Ectodermal cell (in vitro differentiated cells): Measurements from ENCODE around the gene PLXNC1.

Source experiments
- H3K27ac ChIP-seq: 2 replicates; pipeline ENCODE4 v1.7.0; 2013; ENCODE audit warnings: mild to moderate bottlenecking, low read depth, low read length; ENCODE audit not compliant: insufficient read depth, poor library complexity, severe bottlenecking
- H3K27me3 ChIP-seq: 2 replicates; pipeline ENCODE4 v1.7.0; 2013; ENCODE audit warnings: mild to moderate bottlenecking, low read length; ENCODE audit not compliant: insufficient read depth, control insufficient read depth, poor library complexity, severe bottlenecking
- H3K36me3 ChIP-seq: one replicate; pipeline ENCODE4 v1.7.0; 2013; ENCODE audit warnings: low read length; ENCODE audit not compliant: control insufficient read depth, insufficient read depth
- H3K4me1 ChIP-seq: one replicate; pipeline ENCODE4 v1.7.0; 2013; ENCODE audit warnings: low read length; ENCODE audit not compliant: control insufficient read depth, insufficient read depth
- H3K4me3 ChIP-seq: 2 replicates; pipeline ENCODE4 v1.7.0; 2013; ENCODE audit warnings: low read depth, low read length, control low read depth; ENCODE audit not compliant: insufficient read depth
- H3K9me3 ChIP-seq: 2 replicates; pipeline ENCODE4 v1.7.0; 2013; ENCODE audit warnings: mild to moderate bottlenecking, low read length, moderate library complexity; ENCODE audit not compliant: control insufficient read depth
- WGBS, 2 experiments: methylation state at CpG; one replicate each; pipeline ENCODE4 v1.1.7; 2013; ENCODE audit warnings: missing lambda C conversion rate in 2 of 2; 5-methylcytosine and 5-hydroxymethylcytosine counted together

Gene PLXNC1

GRCh38 chr12:94128280-94128679 lies 20.1 kb upstream of the PLXNC1 start:
- Histone ChIP-seq H3K27ac (no peak overlapping the region), H3K27me3 (peaks cover 48% of the 10 kb centered on the region), H3K9me3 (no peaks in the 10 kb centered on the region), H3K4me1 (no peaks in the 10 kb centered on the region), H3K4me3 (no peak overlapping the region), H3K36me3 (no peaks in the 10 kb centered on the region)
- WGBS, 2 experiments, result 82 to 83% methylated on average over 4 of the region's 4 CpGs

- H3K36me3 ChIP-seq, result no peaks in the 10 kb centered on the region
- no peaks in the 10 kb centered on the region for H3K9me3 ChIP-seq
- WGBS, 2 experiments, result 13 to 41% methylated on average over 3 to 6 of the region's 6 CpGs
Observed at GRCh38 chr12:94133964-94134795, 14.2 kb upstream of the PLXNC1 start.

DNA sequence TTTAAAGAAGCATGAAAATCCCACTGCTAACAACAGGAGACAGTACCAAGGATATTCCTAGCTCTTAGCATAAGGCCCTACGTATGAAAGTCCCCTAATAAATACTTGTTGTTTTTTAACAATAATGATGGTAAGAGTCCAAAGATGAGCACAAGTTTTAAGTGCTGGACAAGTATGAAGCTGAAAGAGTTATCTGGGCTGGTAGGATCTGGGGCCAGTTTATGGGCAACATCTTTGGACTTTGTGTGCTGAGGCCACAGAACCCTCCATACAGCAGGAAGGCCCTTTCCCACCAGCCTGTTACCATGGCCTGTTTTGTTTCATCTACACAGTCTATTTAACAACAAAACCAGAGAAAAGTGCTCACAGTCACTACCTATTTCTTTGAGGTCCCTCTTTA lies 12.5 kb upstream of the PLXNC1 start:
- Histone ChIP-seq H3K27ac (no peak overlapping the region), H3K27me3 (no peaks in the 10 kb centered on the region), H3K9me3 (no peaks in the 10 kb centered on the region), H3K4me1 (no peaks in the 10 kb centered on the region), H3K4me3 (no peak overlapping the region), H3K36me3 (no peaks in the 10 kb centered on the region)
- WGBS, 2 experiments, result 92 to 100% methylated on average over 1 of the region's 1 CpG

More at GRCh38 chr12:94133964-94134795, 14.2 kb upstream of the PLXNC1 start:
- Histone ChIP-seq H3K4me3 (no peak overlapping the region), H3K4me1 (no peaks in the 10 kb centered on the region), H3K27me3 (no peaks in the 10 kb centered on the region), H3K27ac (no peak overlapping the region)

DNA sequence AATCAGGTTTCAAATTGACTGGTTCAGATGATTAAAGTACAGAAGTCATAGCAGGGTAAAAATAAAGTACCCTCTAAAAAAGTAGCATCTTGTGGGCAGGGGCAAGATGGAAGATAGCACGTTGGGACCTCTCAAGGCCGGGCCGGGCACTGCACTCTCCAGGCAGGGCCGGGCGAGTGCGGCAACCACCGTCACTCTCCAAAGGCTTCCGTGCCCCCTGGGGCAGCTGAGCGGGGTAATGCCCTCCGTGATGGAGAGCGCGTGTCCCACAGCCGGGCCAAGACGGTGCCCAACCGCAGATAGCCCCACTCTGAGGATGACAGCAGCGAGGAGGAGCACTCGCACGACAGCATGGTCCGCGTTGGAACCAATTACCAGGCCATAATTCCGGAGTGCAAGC lies 8.6 kb upstream of the PLXNC1 start:
- 88% methylated on average over 21 of the region's 21 CpGs for WGBS, 2 experiments
- Histone ChIP-seq H3K9me3 (no peaks in the 10 kb centered on the region), H3K27ac (no peak overlapping the region), H3K36me3 (no peaks in the 10 kb centered on the region), H3K4me1 (no peaks in the 10 kb centered on the region), H3K27me3 (no peaks in the 10 kb centered on the region), H3K4me3 (no peak overlapping the region)

- Histone ChIP-seq H3K9me3 (no peaks in the 10 kb centered on the region), H3K4me1 (peaks cover 1% of the 10 kb centered on the region), H3K27ac (no peak overlapping the region), H3K36me3 (no peaks in the 10 kb centered on the region), H3K4me3 (no peak overlapping the region), H3K27me3 (no peaks in the 10 kb centered on the region)
- WGBS, 2 experiments, result 86 to 87% methylated on average over 13 of the region's 13 CpGs
Observed at GRCh38 chr12:94140556-94140955, 7.8 kb upstream of the PLXNC1 start.

GRCh38 chr12:94141004-94141764 lies 7.2 kb upstream of the PLXNC1 start:
- WGBS, 2 experiments, result 91 to 92% methylated on average over 15 of the region's 15 CpGs
- Histone ChIP-seq H3K9me3 (no peaks in the 10 kb centered on the region), H3K27me3 (peaks cover 2% of the 10 kb centered on the region), H3K27ac (no peak overlapping the region), H3K36me3 (no peaks in the 10 kb centered on the region), H3K4me3 (no peak overlapping the region), H3K4me1 (peaks cover 7% of the 10 kb centered on the region)

GRCh38 chr12:94141892-94142291 lies 6.5 kb upstream of the PLXNC1 start:
- no peaks in the 10 kb centered on the region for H3K9me3 ChIP-seq
- H3K4me1 ChIP-seq, result peaks cover 9% of the 10 kb centered on the region
- peaks cover 9% of the 10 kb centered on the region for H3K27me3 ChIP-seq
- H3K27ac ChIP-seq, result no peak overlapping the region
- H3K36me3 ChIP-seq, result no peaks in the 10 kb centered on the region
- H3K4me3 ChIP-seq, result no peak overlapping the region
- 98 to 100% methylated on average over 1 to 3 of the region's 3 CpGs for WGBS, 2 experiments

GRCh38 chr12:94143438-94143837 lies 4.9 kb upstream of the PLXNC1 start:
- Histone ChIP-seq H3K4me3 (no peak overlapping the region), H3K4me1 (peaks cover 9% of the 10 kb centered on the region), H3K27me3 (peaks cover 23% of the 10 kb centered on the region), H3K27ac (no peak overlapping the region), H3K36me3 (no peaks in the 10 kb centered on the region), H3K9me3 (no peaks in the 10 kb centered on the region)
- WGBS, 2 experiments, result 91% methylated on average over 7 of the region's 7 CpGs

- WGBS, 2 experiments, result 94 to 96% methylated on average over 5 of the region's 5 CpGs
- peaks cover 9% of the 10 kb centered on the region for H3K4me1 ChIP-seq
- no peak overlapping the region for H3K4me3 ChIP-seq
- no peaks in the 10 kb centered on the region for H3K36me3 ChIP-seq
- H3K27ac ChIP-seq, result no peak overlapping the region
- H3K27me3 ChIP-seq, result peaks cover 28% of the 10 kb centered on the region
- no peaks in the 10 kb centered on the region for H3K9me3 ChIP-seq
Observed at GRCh38 chr12:94143951-94144350, 4.4 kb upstream of the PLXNC1 start.

- Histone ChIP-seq H3K27me3 (peaks cover 36% of the 10 kb centered on the region), H3K36me3 (no peaks in the 10 kb centered on the region), H3K9me3 (no peaks in the 10 kb centered on the region), H3K27ac (no peak overlapping the region), H3K4me1 (peaks cover 9% of the 10 kb centered on the region), H3K4me3 (no peak overlapping the region)
- 86 to 89% methylated on average over 3 of the region's 3 CpGs for WGBS, 2 experiments
Observed at GRCh38 chr12:94144781-94145180, 3.6 kb upstream of the PLXNC1 start.
